ENCODE measurements around the gene NLRP1. TPM values are rescaled to one million over a fixed set of nuclear protein-coding genes. Genes with fewer than 3 reads are reported as not detected.

The NLRP1 gene
- polyA plus RNA-seq, 3 donors: 13.2 to 388 (median 17.3) TPM

- no peak overlapping the region for H3K4me3 ChIP-seq (replicated peaks in 1 of 3; ENCODE audit: low read depth in 2 of 3, low read length in 3 of 3)
- WGBS (ENCODE audit: insufficient coverage): 100% methylated on average over 2 of the region's 2 CpGs
- Mint-ChIP-seq H3K27me3 (ENCODE audit: low read depth in 3 of 3) (peaks cover 17 to 36% (median 22%) of the 10 kb centered on the region in 3 donors), H3K4me3 (no peak overlapping the region), H3K4me1 (no peaks in the 10 kb centered on the region), H3K27ac (no peak overlapping the region), H3K36me3 (no peaks in the 10 kb centered on the region), H3K9me3 (peaks cover 0 to 6% (median 0%) of the 10 kb centered on the region in 7 donors)
- no peaks in the 10 kb centered on the region for H4K20me1 ChIP-seq (ENCODE audit: insufficient read depth, low read length)
- no peaks in the 10 kb centered on the region for H3K36me3 ChIP-seq (replicated peaks in 1 of 2; ENCODE audit: control insufficient read depth in 1 of 2, insufficient read depth in 2 of 2, low read length in 2 of 2)
- TF ChIP-seq CTCF (IDR thresholded peaks at IDR 0.05): no peak
- H3K27me3 ChIP-seq (ENCODE audit: control insufficient read depth in 2 of 2, insufficient read depth in 2 of 2, low read length in 2 of 2): peaks cover 4% of the 10 kb centered on the region in 2 donors
- H3K4me1 ChIP-seq (ENCODE audit: control insufficient read depth in 1 of 2, insufficient read depth in 2 of 2, low read length in 2 of 2): no peaks in the 10 kb centered on the region
- no peaks in the 10 kb centered on the region for H3K79me2 ChIP-seq (ENCODE audit: insufficient read depth, low read length)
- intact Hi-C loops (cut with micrococcal nuclease): no loop called here
- no peak overlapping the region for H3K9ac ChIP-seq (ENCODE audit: insufficient read depth, low read length, poor library complexity, severe bottlenecking)
- no peaks in the 10 kb centered on the region for H3K9me3 ChIP-seq (replicated peaks in 1 of 2; ENCODE audit: control insufficient read depth in 1 of 2, insufficient read depth in 1 of 2, low read length in 2 of 2)
- DNase-seq: no peak
- H3K4me2 ChIP-seq (replicated peaks; ENCODE audit: extremely low read depth, low read length, poor library complexity, severe bottlenecking): no peak overlapping the region
- no peak overlapping the region for H3K27ac ChIP-seq (ENCODE audit: low read depth in 1 of 2, low read length in 2 of 2)
- H2AFZ ChIP-seq (ENCODE audit: insufficient read depth, low read depth, low read length, poor library complexity, severe bottlenecking): no peak overlapping the region
Measured at GRCh38 chr17:5630434-5630833, 46.1 kb upstream of the NLRP1 start.

GRCh38 chr17:5629128-5629527 lies 44.8 kb upstream of the NLRP1 start:
- H3K79me2 ChIP-seq (ENCODE audit: insufficient read depth, low read length): no peaks in the 10 kb centered on the region
- H3K27ac Mint-ChIP-seq: no peak overlapping the region
- DNase-seq: no peak
- H3K9me3 Mint-ChIP-seq: peaks cover 0 to 6% (median 0%) of the 10 kb centered on the region in 7 donors
- no peak overlapping the region for H3K4me2 ChIP-seq (replicated peaks; ENCODE audit: extremely low read depth, low read length, poor library complexity, severe bottlenecking)
- H3K27me3 ChIP-seq (ENCODE audit: control insufficient read depth in 2 of 2, insufficient read depth in 2 of 2, low read length in 2 of 2): peaks cover 5 to 6% of the 10 kb centered on the region in 2 donors
- intact Hi-C loops (cut with micrococcal nuclease): no loop called here
- no peaks in the 10 kb centered on the region for H3K4me1 Mint-ChIP-seq
- WGBS (ENCODE audit: insufficient coverage): 89% methylated on average over 2 of the region's 7 CpGs
- peaks cover 16 to 33% (median 22%) of the 10 kb centered on the region in 3 donors for H3K27me3 Mint-ChIP-seq (ENCODE audit: low read depth in 3 of 3)
- no peaks in the 10 kb centered on the region for H4K20me1 ChIP-seq (ENCODE audit: insufficient read depth, low read length)
- H3K4me3 Mint-ChIP-seq: no peak overlapping the region
- no peaks in the 10 kb centered on the region for H3K4me1 ChIP-seq (ENCODE audit: control insufficient read depth in 1 of 2, insufficient read depth in 2 of 2, low read length in 2 of 2)
- H3K4me3 ChIP-seq (replicated peaks in 1 of 3; ENCODE audit: low read depth in 2 of 3, low read length in 3 of 3): no peak overlapping the region
- no peak overlapping the region for H3K9ac ChIP-seq (ENCODE audit: insufficient read depth, low read length, poor library complexity, severe bottlenecking)
- no peaks in the 10 kb centered on the region for H3K9me3 ChIP-seq (replicated peaks in 1 of 2; ENCODE audit: control insufficient read depth in 1 of 2, insufficient read depth in 1 of 2, low read length in 2 of 2)
- H2AFZ ChIP-seq (ENCODE audit: insufficient read depth, low read depth, low read length, poor library complexity, severe bottlenecking): no peak overlapping the region
- H3K36me3 Mint-ChIP-seq: no peaks in the 10 kb centered on the region
- TF ChIP-seq CTCF (IDR thresholded peaks at IDR 0.05): no peak
- H3K36me3 ChIP-seq (replicated peaks in 1 of 2; ENCODE audit: control insufficient read depth in 1 of 2, insufficient read depth in 2 of 2, low read length in 2 of 2): no peaks in the 10 kb centered on the region
- H3K27ac ChIP-seq (ENCODE audit: low read depth in 1 of 2, low read length in 2 of 2): no peak overlapping the region

All from CD14-positive monocyte (primary cell).